Mesenchymal stem cell (in vitro differentiated cells and primary cell): Measurements from ENCODE around the gene CELA2B.

Experiments used
- DNase-seq: peaks from one replicate; pipeline ENCODE4 v3.0.0-alpha.2; 2013
- H2AFZ ChIP-seq: one replicate; pipeline ENCODE4 v1.6.1; 2013; ENCODE audit warnings: low read depth, mild to moderate bottlenecking, control low read depth, inconsistent platforms, low read length, moderate library complexity
- H2AK5ac ChIP-seq: 2 replicates; pipeline ENCODE4 v1.6.1; 2013; ENCODE audit warnings: low read length, moderate library complexity, mild to moderate bottlenecking, inconsistent platforms; ENCODE audit not compliant: severe bottlenecking
- H2BK120ac ChIP-seq: one replicate; pipeline ENCODE4 v1.6.1; 2013; ENCODE audit warnings: low read depth, mild to moderate bottlenecking, inconsistent platforms, low read length, moderate library complexity
- H2BK12ac ChIP-seq, 2 experiments: one replicate each; pipeline ENCODE4 v1.6.1; 2013; ENCODE audit warnings: inconsistent platforms in 2 of 2, low read length in 2 of 2, mild to moderate bottlenecking in 2 of 2, moderate library complexity in 2 of 2, control low read depth in 1 of 2
- H2BK15ac ChIP-seq: one replicate; pipeline ENCODE4 v1.6.1; 2013; ENCODE audit warnings: mild to moderate bottlenecking, low read depth, inconsistent platforms; ENCODE audit not compliant: poor library complexity, severe bottlenecking
- H2BK5ac ChIP-seq: 2 replicates; pipeline ENCODE4 v1.6.1; 2013; ENCODE audit warnings: low read depth, mild to moderate bottlenecking, low read length, control low read depth, inconsistent platforms; ENCODE audit not compliant: poor library complexity, severe bottlenecking
- H3K14ac ChIP-seq, 2 experiments: one replicate each; pipeline ENCODE4 v1.6.1; 2013; ENCODE audit warnings: inconsistent platforms in 2 of 2, low read length in 2 of 2, control low read depth in 1 of 2, mild to moderate bottlenecking in 1 of 2, moderate library complexity in 1 of 2
- H3K18ac ChIP-seq, 2 experiments: one replicate each; pipeline ENCODE4 v1.6.1; 2013; ENCODE audit warnings: inconsistent platforms in 2 of 2, low read length in 2 of 2, control low read depth in 1 of 2, low read depth in 1 of 2, mild to moderate bottlenecking in 1 of 2
- H3K23ac ChIP-seq, 2 experiments: one replicate each; pipeline ENCODE4 v1.6.1; 2013; ENCODE audit warnings: inconsistent platforms in 2 of 2, low read length in 2 of 2, mild to moderate bottlenecking in 2 of 2, moderate library complexity in 2 of 2, control low read depth in 1 of 2
- H3K27ac ChIP-seq: 2 replicates; pipeline ENCODE4 v1.5.1; 2013; ENCODE audit warnings: mild to moderate bottlenecking, moderate library complexity, low read length, control low read depth, inconsistent platforms; ENCODE audit not compliant: poor library complexity, severe bottlenecking
- H3K27me3 ChIP-seq, 2 experiments: 2 replicates each; pipeline versions ENCODE4 v1.6.1 to v1.7.0; 2013; ENCODE audit warnings: low read length in 2 of 2, mild to moderate bottlenecking in 2 of 2, moderate library complexity in 2 of 2, control low read depth in 1 of 2, inconsistent platforms in 1 of 2; ENCODE audit not compliant: control insufficient read depth in 1 of 2, insufficient read depth in 1 of 2
- H3K36me3 ChIP-seq, 2 experiments: 2 replicates each; pipeline versions ENCODE4 v1.6.1 to v1.7.0; 2013; ENCODE audit warnings: low read length in 2 of 2, control low read depth in 1 of 2, inconsistent platforms in 1 of 2, low read depth in 1 of 2, mild to moderate bottlenecking in 1 of 2; ENCODE audit not compliant: insufficient read depth in 2 of 2, control insufficient read depth in 1 of 2
- H3K4ac ChIP-seq, 2 experiments: one replicate each; pipeline ENCODE4 v1.6.1; 2013; ENCODE audit warnings: inconsistent platforms in 2 of 2, low read length in 2 of 2, mild to moderate bottlenecking in 2 of 2, moderate library complexity in 2 of 2, control low read depth in 1 of 2, low read depth in 1 of 2
- H3K4me1 ChIP-seq: 2 replicates; pipeline ENCODE4 v1.6.1; 2013; ENCODE audit warnings: low read depth, low read length, control low read depth; ENCODE audit not compliant: control insufficient read depth, insufficient read depth
- H3K4me2 ChIP-seq: 2 replicates; pipeline ENCODE4 v1.6.1; 2013; ENCODE audit warnings: low read length, mild to moderate bottlenecking, inconsistent platforms; ENCODE audit not compliant: poor library complexity, severe bottlenecking
- H3K4me3 ChIP-seq, 2 experiments: 2 replicates each; pipeline versions ENCODE4 v1.5.1 to v1.7.0; 2013; ENCODE audit warnings: low read length in 2 of 2, mild to moderate bottlenecking in 2 of 2, control low read depth in 1 of 2, low read depth in 1 of 2; ENCODE audit not compliant: insufficient read depth in 1 of 2
- H3K79me1 ChIP-seq: replicated peaks from 2 replicates; pipeline ENCODE4 v1.6.1; 2013; ENCODE audit warnings: mild to moderate bottlenecking, control low read depth, low read length, inconsistent platforms; ENCODE audit not compliant: poor library complexity, severe bottlenecking
- H3K9ac ChIP-seq: 2 replicates; pipeline ENCODE4 v1.7.0; 2013; ENCODE audit warnings: mild to moderate bottlenecking, low read length, moderate library complexity
- H3K9me3 ChIP-seq: 2 replicates; pipeline ENCODE4 v1.7.0; 2013; ENCODE audit warnings: mild to moderate bottlenecking, low read length; ENCODE audit not compliant: control insufficient read depth
- H4K8ac ChIP-seq: one replicate; pipeline ENCODE4 v1.6.1; 2013; ENCODE audit warnings: inconsistent platforms, mild to moderate bottlenecking, low read length, moderate library complexity
- H4K91ac ChIP-seq: one replicate; pipeline ENCODE4 v1.6.1; 2013; ENCODE audit warnings: mild to moderate bottlenecking, low read length, inconsistent platforms
- WGBS: methylation state at CpG from one replicate; pipeline ENCODE4 v1.1.7; 2013; ENCODE audit warnings: mixed read lengths; 5-methylcytosine and 5-hydroxymethylcytosine counted together

CELA2B gene

DNA sequence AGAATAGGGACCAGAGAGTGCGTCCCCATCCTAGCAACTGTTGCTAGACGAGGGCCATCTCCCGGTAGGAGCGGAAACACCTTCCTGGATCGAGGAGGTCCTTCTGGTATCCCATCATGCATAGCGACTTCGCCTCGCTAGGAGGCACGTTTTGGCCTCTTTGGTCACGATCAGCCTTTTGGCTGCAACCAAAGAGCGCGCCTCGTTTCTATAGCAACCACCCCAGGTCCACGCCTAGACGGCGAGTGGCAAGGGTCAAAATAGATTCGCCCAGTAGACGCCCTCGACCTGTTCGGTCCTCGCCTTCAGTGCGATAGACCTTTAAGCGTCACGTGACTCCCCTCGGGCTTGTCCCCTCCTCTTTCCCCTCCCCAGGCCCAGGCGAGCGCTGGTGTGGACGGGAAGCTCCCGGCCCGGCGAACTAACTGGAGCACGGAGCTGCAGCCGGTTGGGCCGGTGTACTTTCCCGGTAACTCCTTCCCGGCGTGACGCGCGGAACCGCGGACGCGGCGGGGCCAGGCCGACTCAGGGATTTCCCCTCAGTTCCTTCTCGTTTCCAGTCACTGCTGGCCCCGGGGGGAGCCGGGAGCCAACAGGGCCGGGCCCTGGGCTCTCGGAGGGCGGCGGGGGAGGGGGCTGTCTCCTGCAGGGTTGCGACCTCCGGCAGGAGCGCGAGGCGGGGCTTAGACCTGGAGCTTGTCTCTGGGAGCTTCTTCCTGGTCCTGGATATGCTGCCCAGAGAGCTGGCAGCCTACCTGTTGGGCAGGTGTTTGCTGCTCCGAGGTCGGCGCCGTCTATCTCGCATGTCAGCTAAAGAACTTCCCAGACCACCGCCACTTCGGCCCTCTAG, 50.8 kb downstream of the CELA2B start, which contains the start of gene DNAJC16:
TSS of gene DNAJC16 (plus strand) at position 359 of the 850 bp plus-strand sequence. CDS start 2,258 bp downstream, outside the sequence.
- Histone ChIP-seq H3K36me3 (peaks cover 4 to 22% of the 10 kb centered on the region in 2 experiments), H2BK15ac (no peak within 1 kb of the TSS), H2BK5ac (peak within 1 kb of the TSS; percentile 49), H3K27ac (peak within 1 kb of the TSS; percentile 84), H4K91ac (peak within 1 kb of the TSS; percentile 78), H3K27me3 (no peaks in the 10 kb centered on the region), H3K14ac (peak within 1 kb of the TSS in 1 of 2 experiments; percentile 62), H3K18ac (peak within 1 kb of the TSS; percentile 64 to 80), H2BK120ac (peak within 1 kb of the TSS; percentile 83), H3K9me3 (no peaks in the 10 kb centered on the region), H3K4me2 (peak within 1 kb of the TSS; percentile 98), H3K9ac (peak within 1 kb of the TSS; percentile 97), H3K23ac (no peak within 1 kb of the TSS), H3K4ac (peak within 1 kb of the TSS in 1 of 2 experiments; percentile 67), H4K8ac (peak within 1 kb of the TSS; percentile 89), H2BK12ac (peak within 1 kb of the TSS in 1 of 2 experiments; percentile 39), H3K4me3 (peak within 1 kb of the TSS; percentile 84 to 98), H3K4me1 (peaks cover 6% of the 10 kb centered on the region), H2AK5ac (peak within 1 kb of the TSS; percentile 31), H2AFZ (peak within 1 kb of the TSS; percentile 83), H3K79me1 (peaks cover 15% of the 10 kb centered on the region)
- peak; percentile 100 for DNase-seq
- WGBS: under 1% methylated on average over 62 of the region's 65 CpGs

- Histone ChIP-seq H3K9me3 (no peaks in the 10 kb centered on the region), H3K4ac (no peak overlapping the region), H3K4me1 (no peaks in the 10 kb centered on the region), H3K23ac (no peak overlapping the region), H3K14ac (no peak overlapping the region), H3K9ac (no peak overlapping the region), H3K18ac (no peak overlapping the region), H2BK120ac (no peak overlapping the region), H4K91ac (no peak overlapping the region), H2AFZ (no peak overlapping the region), H4K8ac (no peak overlapping the region), H3K27ac (no peak overlapping the region), H2BK12ac (no peak overlapping the region), H2BK15ac (no peak overlapping the region), H2AK5ac (no peak overlapping the region), H3K79me1 (peaks cover 11% of the 10 kb centered on the region), H3K36me3 (peaks cover 10 to 48% of the 10 kb centered on the region in 2 experiments), H3K4me3 (no peak overlapping the region), H3K27me3 (no peaks in the 10 kb centered on the region), H3K4me2 (no peak overlapping the region), H2BK5ac (no peak overlapping the region)
- WGBS: 98% methylated on average over 3 of the region's 4 CpGs
- no peak for DNase-seq
These were observed 55.1 kb downstream of the CELA2B start for GRCh38 chr1:15531003-15531402.

- no peak overlapping the region for H4K8ac ChIP-seq
- no peak overlapping the region for H3K9ac ChIP-seq
- no peak overlapping the region for H2AK5ac ChIP-seq
- no peaks in the 10 kb centered on the region for H3K9me3 ChIP-seq
- H2AFZ ChIP-seq: no peak overlapping the region
- no peaks in the 10 kb centered on the region for H3K4me1 ChIP-seq
- WGBS: 100% methylated on average over 2 of the region's 2 CpGs
- H3K79me1 ChIP-seq: peaks cover 11% of the 10 kb centered on the region
- no peak overlapping the region for H3K4me2 ChIP-seq
- no peaks in the 10 kb centered on the region for H3K27me3 ChIP-seq
- H3K23ac ChIP-seq: no peak overlapping the region
- no peak overlapping the region for H2BK5ac ChIP-seq
- no peak for DNase-seq
- H3K4ac ChIP-seq: no peak overlapping the region
- no peak overlapping the region for H3K18ac ChIP-seq
- no peak overlapping the region for H3K4me3 ChIP-seq
- no peak overlapping the region for H2BK12ac ChIP-seq
- no peak overlapping the region for H3K27ac ChIP-seq
- H2BK120ac ChIP-seq: no peak overlapping the region
- no peak overlapping the region for H3K14ac ChIP-seq
- no peak overlapping the region for H4K91ac ChIP-seq
- H3K36me3 ChIP-seq: peaks cover 10 to 54% of the 10 kb centered on the region in 2 experiments
- no peak overlapping the region for H2BK15ac ChIP-seq
These were observed 55.8 kb downstream of the CELA2B start for GRCh38 chr1:15531682-15532081.

DNA sequence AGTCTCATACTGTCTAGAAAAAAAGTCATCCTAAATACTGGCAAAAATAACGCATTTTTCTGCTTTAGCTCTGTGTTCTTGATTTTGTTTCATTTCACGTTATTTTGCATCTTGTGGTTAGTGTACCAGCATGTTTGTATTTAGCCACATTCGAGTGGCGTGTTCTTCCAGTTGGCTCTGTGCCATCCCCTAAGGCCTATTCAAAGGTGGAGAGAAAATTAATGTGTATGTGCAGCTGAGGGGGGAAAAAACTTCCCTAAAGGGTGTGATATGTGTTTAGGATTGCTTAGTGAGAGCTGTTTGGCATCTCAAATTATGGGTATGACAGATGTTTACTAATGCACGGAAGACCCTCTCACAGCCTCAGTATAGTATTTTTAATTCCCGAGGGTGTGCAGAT, 62.9 kb downstream of the CELA2B start:
- no peak overlapping the region for H3K4me3 ChIP-seq
- H3K23ac ChIP-seq: no peak overlapping the region
- H3K27me3 ChIP-seq: no peaks in the 10 kb centered on the region
- no peak overlapping the region for H3K4me2 ChIP-seq
- no peak overlapping the region for H2BK5ac ChIP-seq
- H3K27ac ChIP-seq: no peak overlapping the region
- no peak for DNase-seq
- no peak overlapping the region for H2BK15ac ChIP-seq
- no peak overlapping the region for H3K9ac ChIP-seq
- H3K4ac ChIP-seq: no peak overlapping the region
- H3K4me1 ChIP-seq: peaks cover 3% of the 10 kb centered on the region
- H4K8ac ChIP-seq: no peak overlapping the region
- no peak overlapping the region for H2BK120ac ChIP-seq
- H3K79me1 ChIP-seq: peaks cover 13% of the 10 kb centered on the region
- no peak overlapping the region for H2AK5ac ChIP-seq
- H4K91ac ChIP-seq: no peak overlapping the region
- no peak overlapping the region for H2AFZ ChIP-seq
- H3K36me3 ChIP-seq: peaks cover 30 to 89% of the 10 kb centered on the region in 2 experiments
- no peak overlapping the region for H3K18ac ChIP-seq
- H3K9me3 ChIP-seq: no peaks in the 10 kb centered on the region
- WGBS: 97% methylated on average over 4 of the region's 6 CpGs
- no peak overlapping the region for H2BK12ac ChIP-seq
- no peak overlapping the region for H3K14ac ChIP-seq
